Endothelial cell of hepatic sinusoid (primary cell): Measurements from ENCODE around the gene CIAPIN1.

Source experiments
- in situ Hi-C: cut with HindIII; loops from 2 replicates; pipeline ENCODE4 v1.10.0; 2017; ENCODE audit warnings: low sequenced_read_pairs

CIAPIN1 gene

DNA sequence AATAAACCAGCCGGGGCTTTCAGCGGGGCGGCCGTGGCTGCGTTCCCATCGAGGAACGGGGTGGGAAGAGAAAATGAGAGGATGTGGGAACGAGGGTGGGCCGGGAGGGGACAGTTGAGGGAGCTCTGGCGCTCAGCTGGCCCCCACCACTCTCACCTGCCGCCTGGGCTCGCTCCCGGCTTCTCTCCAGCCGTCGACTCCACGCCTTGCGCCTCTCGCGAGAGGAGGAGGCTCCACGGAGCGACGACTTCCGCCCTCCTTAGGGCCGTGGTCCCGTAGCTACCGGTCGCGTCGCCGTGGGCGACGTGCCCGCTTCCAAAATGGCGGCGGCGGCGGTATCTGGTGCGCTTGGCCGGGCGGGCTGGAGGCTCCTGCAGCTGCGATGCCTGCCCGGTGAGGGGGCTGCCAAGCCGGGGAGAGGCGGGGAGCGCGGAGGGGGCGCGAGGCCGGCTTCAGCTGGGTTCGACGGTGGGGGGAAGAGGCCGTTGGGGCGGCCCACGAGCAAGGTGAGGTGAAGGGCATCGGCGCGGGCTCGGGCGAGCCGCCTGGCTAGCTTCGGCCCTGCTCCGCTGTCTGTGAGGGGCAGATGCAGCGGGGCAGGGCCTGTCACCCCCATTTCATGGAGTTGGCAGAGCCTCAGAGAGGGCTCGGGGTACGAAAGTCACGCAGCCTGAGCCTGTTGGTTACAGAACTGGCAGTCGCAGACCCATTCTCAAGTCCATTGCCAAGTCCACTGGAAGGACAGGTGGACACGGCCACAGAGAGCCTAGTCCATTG, at the start of gene CIAPIN1, which contains the start of gene COQ9:
TSS of gene CIAPIN1 (minus strand) at position 200 of the 777 bp plus-strand sequence. CDS start 6,457 bp downstream, outside the sequence.
TSS of gene COQ9 (plus strand) at position 294 of the 777 bp plus-strand sequence. CDS start at position 321, 27 bp downstream.
- in situ Hi-C loops: no loop called here

DNA sequence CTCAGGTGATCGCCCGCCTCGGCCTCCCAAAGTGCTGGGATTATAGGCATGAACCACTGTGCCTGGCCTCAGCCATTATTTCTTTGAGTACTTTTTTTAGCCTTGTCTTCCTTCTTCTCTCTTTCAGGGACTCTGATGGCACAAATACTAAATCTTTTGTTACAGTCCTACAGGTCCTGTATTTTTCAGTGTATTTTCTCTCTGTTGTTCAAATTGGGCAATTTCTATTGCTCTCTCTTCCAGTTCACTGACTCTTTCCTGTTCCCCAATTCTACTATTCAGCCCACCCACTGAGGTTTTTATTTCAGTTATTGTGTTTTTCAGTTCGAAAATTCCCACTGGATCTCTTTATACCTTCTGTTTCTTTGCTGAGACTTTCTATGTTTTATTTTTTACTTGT, 46.6 kb upstream of the CIAPIN1 start:
- in situ Hi-C loops: no loop called here

- in situ Hi-C loops: no loop called here
Measured at GRCh38 chr16:57489229-57489628, 42.0 kb upstream of the CIAPIN1 start.

GRCh38 chr16:57486858-57487834, 40.0 kb upstream of the CIAPIN1 start:
- in situ Hi-C loops: no loop called here

- in situ Hi-C loops: no loop called here
Measured at GRCh38 chr16:57485916-57486857, 39.0 kb upstream of the CIAPIN1 start, which contains the start of gene DOK4. Gene DOK4, minus strand, starts transcription at chr16:57486493. Its CDS starts 6,986 bp downstream, at chr16:57479507.

DNA sequence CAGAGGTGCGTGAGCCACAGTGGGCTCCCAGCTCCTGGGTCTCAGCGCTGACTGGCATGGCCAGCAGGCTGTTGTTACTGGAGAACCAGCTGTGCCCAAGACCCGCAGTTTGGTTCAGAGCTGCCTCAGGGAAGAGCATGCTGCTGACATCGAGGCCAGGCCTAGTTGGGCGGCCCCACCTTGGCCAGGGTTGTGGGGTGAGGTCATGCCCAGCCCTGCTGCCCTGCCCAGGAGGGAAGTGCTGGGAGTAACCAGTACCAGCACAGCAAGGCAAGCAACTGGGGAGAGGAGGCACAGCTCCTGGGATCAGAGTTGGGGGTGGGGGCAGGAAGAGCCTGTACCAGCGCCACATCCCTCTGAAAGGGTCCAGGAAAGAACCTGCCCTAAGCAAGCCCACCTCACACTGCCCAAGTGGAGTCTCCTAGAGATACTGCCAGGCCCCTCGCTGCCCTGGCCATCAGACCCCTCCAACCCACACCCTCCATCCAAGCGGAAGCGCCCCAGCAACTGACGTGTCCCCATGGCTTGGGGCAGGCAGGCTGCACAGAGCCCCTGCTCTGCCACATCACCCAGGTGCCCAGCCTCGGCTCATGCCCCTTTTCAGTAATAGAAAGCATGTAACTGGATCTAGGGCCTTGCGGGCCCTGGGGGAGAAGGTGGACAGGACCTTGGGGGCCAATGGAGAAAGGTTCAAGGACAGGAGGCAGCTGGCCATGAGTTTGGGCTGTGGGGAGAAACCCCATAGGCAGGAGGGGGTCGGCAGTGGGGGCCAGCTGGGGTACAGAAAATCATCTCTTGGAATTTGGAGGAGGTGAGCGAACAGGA, 38.1 kb upstream of the CIAPIN1 start:
- in situ Hi-C loops: no loop called here

- in situ Hi-C loops: no loop called here
Measured at GRCh38 chr16:57484515-57485005, 37.4 kb upstream of the CIAPIN1 start.

DNA sequence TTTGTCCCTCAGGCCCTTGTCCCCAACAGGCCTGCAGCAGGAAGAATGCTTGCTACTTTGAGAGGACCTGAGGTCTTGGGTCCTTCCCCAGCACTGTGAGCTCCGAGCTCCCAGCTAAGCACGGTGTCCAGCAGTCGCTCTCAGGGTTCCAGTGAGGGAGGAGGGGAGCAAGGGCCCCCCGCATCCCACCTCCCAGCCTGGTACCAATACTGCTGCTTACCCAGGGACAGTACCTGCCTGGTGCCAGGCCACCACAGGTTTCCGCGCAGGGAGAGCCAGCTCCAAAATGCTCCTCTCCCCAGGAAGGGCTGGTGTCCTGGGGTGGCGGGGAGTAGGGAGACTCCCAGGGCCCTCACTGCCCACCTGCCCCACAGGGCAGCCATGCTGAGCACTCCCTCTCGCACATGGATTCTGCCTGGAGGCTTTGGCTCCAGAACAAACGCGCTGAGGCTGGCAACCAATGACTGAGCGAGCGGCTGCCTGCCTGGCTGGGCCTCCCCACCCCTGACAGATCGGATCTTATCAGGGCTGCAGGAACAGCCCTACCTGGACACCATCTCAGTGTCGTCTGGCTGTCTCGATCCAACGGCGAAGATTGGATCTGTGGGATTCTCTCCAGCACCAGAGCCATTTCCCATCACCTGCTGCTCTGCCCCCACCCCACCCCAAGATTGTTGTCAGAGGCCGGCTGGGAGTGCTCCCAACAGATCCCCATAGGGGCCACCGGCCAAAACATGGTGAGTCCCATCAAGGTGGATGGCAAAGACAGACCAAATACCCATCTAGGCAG, 36.7 kb upstream of the CIAPIN1 start:
- in situ Hi-C loops: no loop called here

- in situ Hi-C loops: no loop called here
Measured at GRCh38 chr16:57482845-57483545, 35.8 kb upstream of the CIAPIN1 start.

DNA sequence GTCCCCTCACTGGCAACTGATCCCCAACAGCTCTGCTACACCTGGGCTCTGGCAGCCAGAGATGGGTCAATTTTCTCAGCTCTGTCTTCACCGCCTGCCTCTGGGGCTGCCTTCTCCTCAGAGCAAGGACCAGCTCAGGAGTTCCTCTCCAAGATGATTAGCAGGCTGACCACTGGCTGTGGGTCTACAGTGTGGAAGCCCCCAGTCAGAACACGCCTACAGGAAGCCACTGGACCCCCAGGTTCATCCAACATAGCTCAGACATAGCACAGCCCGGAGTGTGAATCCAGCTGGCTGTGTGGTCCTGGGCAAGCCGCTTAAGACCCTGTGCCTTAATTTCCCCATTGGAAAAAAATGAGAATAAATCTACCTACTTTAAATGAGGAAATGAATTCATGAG, 34.2 kb upstream of the CIAPIN1 start:
- in situ Hi-C loops: no loop called here

DNA sequence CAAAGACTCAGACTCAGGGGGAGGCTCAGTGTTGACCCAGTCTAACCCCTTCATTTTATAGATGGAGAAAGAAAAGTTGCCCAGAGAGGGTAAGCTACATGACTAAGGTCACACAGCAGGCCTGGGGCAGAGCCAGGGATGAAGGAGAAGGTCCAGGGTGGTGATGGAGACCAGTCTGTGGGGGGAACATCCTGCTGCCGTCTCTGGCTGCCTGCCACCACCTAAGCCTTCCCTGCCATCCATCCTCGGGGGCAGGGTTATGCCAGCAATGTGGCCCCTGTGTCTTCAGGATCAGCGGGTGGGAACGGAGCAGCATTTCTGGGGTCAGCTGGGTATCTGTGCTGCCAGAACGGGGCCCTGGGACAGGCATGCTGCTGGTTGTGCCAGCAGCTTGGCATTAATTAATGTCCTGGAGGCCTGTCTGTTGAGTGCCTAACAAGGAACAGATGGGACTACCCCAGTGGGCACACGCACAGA, 33.6 kb upstream of the CIAPIN1 start:
- in situ Hi-C loops: no loop called here

- in situ Hi-C loops: no loop called here
Measured at GRCh38 chr16:57479976-57480753, 33.0 kb upstream of the CIAPIN1 start.

DNA sequence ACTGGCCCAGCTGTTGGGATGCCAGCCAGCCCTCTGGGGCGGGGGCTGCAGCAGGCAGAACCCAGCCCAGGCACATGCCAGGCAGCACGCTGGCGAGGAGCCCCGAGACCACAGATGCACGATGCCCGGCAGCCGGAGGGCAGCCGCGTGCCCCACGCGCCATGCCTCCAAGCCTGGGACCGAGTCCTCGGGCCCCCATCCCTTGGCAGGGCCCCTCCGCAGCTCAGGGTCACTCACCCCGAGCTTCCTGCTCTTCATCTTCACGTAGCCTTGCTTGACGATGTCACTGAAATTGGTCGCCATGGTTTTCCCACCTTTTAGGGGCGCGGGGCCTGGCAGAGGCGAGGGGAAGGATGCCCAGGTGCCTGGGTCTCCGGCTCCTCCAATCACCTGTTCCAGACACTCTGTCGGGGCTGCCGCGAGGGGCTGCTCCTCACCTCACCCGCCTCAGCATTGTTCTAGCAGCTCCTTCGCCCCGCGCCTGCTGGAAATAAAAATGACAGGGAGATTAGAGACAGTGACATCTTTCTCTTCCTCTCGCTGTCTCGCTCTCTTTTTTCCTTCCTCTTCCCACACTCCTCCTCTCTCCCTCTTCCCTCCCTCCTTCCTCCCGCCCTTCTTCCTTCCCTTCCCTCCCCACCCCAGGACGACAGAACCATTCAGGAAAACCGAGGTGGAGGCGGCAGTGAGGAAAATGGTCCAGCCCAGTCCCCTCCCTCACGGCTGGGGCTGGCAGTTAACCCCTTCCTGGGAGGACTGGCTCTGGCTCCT, 32.2 kb upstream of the CIAPIN1 start:
- in situ Hi-C loops: no loop called here

DNA sequence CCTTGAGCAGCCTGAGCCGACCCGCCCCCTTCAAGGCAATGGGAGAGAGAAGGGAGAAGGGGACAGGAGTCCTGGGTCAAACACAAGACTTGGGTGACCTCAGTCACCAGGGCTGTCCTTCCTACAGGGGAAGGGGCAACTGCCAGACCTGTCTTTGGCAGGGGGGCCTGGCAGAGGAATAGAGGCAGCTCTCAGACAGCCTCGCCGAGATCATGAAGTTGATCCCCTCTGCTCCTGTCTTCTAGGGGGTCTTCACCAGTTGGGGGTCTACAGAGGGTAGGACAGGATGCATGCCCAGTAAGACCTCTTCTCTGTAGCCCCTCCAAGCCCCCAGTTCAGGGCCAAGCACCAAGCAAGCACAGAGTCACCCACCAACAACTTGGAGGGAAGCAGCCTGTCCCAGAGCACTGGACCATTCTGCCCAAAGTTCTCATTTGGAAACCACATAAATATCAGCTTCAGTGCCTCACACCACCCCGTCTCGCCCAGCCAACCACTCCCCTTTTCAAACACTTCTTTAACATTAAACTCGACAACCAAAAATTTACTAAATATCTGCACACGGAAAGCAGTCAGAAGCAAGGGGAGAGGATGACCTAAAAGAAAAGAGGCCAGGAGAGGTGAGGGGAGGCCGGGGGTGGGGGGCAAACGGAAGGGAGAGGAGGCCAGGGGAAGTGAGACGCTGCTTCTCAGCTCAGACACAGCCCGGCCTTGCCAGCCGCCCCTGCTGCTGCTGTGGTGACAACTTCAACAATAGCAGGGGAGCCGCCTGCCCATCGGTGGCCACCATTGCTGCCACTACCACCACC, 31.4 kb upstream of the CIAPIN1 start:
- in situ Hi-C loops: no loop called here

DNA sequence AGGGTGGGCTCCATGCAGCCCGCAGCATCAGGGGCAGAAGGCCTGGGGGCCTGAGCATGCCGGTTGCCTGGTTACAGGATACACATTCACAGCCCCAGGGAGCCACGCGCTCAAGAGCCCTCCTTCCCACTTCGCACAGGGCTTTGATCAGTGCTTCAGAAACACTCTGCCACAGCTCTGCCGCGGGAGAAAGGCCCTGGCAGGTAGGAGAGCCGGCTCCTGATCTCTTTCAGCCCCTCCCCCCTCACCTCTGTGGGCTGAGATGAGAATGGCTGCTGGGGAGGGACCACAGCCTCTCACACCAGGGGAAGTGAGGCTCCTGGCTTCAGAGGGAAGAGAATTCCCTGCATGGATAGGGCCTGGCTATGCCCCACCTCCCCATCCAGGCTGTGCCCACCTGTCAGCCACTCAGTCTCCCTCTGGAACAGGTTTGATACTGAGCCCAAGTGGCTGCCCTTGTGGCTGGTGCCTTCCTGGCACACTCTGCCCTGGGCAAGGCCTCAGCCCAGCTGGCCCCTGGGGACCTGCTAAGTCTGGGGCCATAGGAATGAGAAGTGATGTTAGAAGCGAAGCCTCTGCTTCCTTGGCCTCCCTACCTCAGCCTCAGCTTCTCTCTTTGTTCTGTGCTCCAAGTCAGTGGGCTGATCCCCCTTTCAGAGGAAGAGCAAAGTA, 30.5 kb upstream of the CIAPIN1 start:
- in situ Hi-C loops: no loop called here
